IPS-15b (cell line): Measurements from ENCODE around the gene THRB.
"Not testable (repeated sequence)": the region's sequence is repeated elsewhere in the genome, so short reads cannot be mapped to it uniquely, and the experiment has no call there.

Experiments used
- H3K27me3 ChIP-seq: one replicate; pipeline ENCODE4 v1.6.1; 2013; ENCODE audit warnings: low read length; ENCODE audit not compliant: control insufficient read depth, insufficient read depth
- H3K36me3 ChIP-seq: one replicate; pipeline ENCODE4 v1.6.1; 2013; ENCODE audit warnings: low read length; ENCODE audit not compliant: control insufficient read depth, insufficient read depth
- H3K4me1 ChIP-seq: one replicate; pipeline ENCODE4 v1.6.1; 2013; ENCODE audit warnings: mild to moderate bottlenecking, low read length; ENCODE audit not compliant: control insufficient read depth, insufficient read depth
- H3K4me3 ChIP-seq: one replicate; pipeline ENCODE4 v1.5.1; 2013; ENCODE audit warnings: low read depth, low read length
- H3K9ac ChIP-seq: one replicate; pipeline ENCODE4 v1.6.1; 2013; ENCODE audit warnings: low read depth, mild to moderate bottlenecking, low read length
- H3K9me3 ChIP-seq: one replicate; pipeline ENCODE4 v1.6.1; 2013; ENCODE audit warnings: mild to moderate bottlenecking, low read length; ENCODE audit not compliant: control insufficient read depth, insufficient read depth

THRB gene

DNA sequence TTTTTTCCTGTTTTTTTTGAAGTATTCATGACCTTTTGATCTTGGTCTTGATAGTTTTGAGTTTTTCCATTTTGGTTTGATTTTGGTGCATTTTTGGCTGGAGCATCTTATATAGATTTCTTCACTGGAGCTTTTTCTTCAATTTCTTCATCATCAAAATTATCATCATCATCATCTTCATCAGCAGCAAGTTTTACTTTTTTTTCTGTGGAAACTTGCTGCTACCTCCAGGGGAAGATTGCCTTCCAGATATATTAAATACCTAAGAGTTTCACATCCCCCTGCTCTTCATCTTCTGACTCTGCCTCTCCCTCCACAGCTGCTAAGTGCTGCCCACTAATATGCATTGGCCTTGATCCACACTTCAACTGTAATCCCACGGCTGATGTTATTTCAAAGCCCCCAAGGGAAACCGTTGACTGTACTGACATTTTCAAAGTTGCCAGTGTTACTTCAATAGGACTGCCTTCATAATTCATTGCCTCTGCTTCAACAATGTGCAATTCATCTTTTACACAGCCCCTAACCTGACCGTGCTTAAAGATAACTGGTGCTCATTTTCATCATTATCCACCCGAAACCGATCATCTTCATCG, 397.9 kb downstream of the THRB start:
- Histone ChIP-seq H3K36me3 (no peaks in the 10 kb centered on the region), H3K4me1 (no peaks in the 10 kb centered on the region), H3K9me3 (no peaks in the 10 kb centered on the region), H3K27me3 (no peaks in the 10 kb centered on the region), H3K9ac (no peak overlapping the region), H3K4me3 (no peak overlapping the region)

DNA sequence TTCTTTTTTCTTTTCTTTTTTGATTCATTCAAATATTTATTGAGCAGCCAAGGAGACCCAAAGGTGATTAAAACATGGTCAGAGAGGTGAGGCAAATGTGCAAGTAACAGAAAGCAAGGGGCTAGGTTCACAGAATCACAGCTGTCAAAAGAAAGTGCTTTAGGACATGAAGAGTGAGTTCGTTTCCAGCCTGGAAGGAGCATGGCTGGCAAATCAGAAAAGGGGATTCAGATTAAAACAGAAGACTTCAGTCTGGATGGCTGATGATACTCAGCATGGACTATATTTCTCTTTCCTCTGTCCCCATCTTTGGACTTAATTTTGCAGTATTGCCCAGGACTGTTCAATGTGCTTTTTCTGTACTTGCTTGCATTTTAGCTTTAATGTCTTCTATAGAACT, 398.4 kb downstream of the THRB start:
- Histone ChIP-seq H3K4me3 (no peak overlapping the region), H3K9ac (no peak overlapping the region), H3K36me3 (no peaks in the 10 kb centered on the region), H3K4me1 (no peaks in the 10 kb centered on the region), H3K27me3 (no peaks in the 10 kb centered on the region), H3K9me3 (no peaks in the 10 kb centered on the region)

DNA sequence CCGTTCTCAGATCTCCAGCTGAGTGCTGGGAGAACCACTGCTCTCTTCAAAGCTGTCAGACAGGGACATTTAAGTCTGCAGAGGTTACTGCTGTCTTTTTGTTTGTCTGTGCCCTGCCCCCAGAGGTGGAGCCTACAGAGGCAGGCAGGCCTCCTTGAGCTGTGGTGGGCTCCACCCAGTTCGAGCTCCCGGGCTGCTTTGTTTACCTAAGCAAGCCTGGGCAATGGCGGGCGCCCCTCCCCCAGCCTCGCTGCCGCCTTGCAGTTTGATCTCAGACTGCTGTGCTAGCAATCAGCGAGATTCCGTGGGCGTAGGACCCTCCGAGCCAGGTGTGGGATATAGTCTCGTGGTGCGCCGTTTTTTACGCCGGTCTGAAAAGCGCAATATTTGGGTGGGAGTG, 399.8 kb downstream of the THRB start:
- not testable (repeated sequence) for H3K27me3 ChIP-seq, H3K9me3 ChIP-seq, H3K4me3 ChIP-seq, H3K4me1 ChIP-seq, H3K36me3 ChIP-seq, H3K9ac ChIP-seq

DNA sequence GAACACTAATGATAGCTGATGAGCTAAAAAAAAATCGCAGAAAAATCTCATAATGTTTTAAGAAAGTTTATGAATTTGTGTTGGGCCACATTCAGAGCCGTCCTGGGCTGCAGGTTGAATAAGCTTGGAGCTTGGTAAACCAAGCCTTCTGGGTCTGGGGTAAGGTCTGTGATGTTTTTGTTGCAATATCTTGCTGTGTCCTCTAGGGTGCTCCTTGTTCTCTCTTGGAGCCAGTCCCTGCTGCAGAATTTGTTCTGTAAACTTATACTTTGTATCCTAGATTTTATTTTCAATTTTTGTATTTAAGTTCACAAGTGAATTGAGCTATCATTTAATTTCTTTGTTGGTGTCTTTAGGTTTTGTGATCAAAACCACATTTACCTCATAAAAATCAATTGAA, 405.9 kb downstream of the THRB start:
- H3K4me1 ChIP-seq: no peaks in the 10 kb centered on the region
- H3K9ac ChIP-seq: no peak overlapping the region
- no peak overlapping the region for H3K4me3 ChIP-seq
- H3K36me3 ChIP-seq: no peaks in the 10 kb centered on the region
- H3K9me3 ChIP-seq: no peaks in the 10 kb centered on the region
- H3K27me3 ChIP-seq: no peaks in the 10 kb centered on the region

DNA sequence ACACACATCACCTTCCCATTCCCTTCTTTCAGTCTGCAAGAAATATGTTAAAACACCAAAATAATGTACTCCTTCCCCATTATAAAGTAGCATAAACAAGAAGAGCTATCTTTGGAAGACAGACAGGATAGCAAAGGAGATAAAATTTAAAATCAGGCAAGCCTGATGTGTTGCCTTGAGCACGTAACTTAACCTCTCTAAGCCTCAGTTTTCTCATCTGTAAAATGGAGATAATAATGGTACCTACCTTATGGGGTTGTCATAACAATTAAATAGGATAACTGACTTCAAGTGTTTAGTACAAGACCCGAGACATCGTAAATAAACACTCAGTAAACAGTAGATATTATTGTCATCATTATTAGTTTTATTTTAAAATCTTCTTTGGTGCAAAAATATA, 407.2 kb downstream of the THRB start:
- H3K4me3 ChIP-seq: no peak overlapping the region
- no peaks in the 10 kb centered on the region for H3K4me1 ChIP-seq
- no peak overlapping the region for H3K9ac ChIP-seq
- H3K27me3 ChIP-seq: no peaks in the 10 kb centered on the region
- H3K36me3 ChIP-seq: no peaks in the 10 kb centered on the region
- no peaks in the 10 kb centered on the region for H3K9me3 ChIP-seq

DNA sequence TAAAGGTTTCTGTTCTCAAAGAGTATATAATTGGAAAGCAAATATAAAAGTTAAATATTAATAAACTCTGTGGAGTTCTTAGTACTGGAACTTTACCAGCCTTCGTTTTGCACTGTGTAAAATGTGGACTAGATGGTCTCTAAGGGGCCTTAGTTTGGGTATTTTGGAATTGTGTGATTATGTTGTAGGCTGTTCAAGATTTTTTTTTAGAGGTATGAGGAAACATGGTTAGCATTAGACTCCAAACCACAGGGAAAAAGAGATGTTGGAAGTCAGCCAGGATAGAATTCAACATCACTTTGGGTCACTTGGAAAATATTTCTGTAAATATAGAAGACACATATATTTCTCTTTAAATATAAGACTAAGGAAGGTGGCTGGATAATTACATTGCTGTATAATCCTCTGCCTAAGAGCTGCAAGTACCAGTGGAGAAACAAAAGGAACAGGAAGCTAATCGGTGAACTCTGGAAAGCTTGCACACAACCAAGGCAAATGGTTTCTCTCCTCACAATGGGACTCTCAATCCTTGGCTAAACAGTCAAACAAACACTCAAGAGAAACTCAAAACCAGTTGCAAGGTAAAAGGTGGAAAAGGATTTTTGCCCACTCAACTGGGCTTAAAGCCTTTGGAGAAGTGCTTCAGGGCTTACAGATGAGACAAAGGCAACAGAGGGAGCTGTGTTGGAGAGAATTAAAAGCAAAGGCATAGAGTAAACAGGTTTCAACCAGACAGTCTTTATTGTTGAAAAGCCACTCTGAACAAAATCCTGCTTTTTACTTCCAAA, 407.8 kb downstream of the THRB start:
- H3K27me3 ChIP-seq: no peaks in the 10 kb centered on the region
- no peaks in the 10 kb centered on the region for H3K4me1 ChIP-seq
- no peak overlapping the region for H3K9ac ChIP-seq
- H3K9me3 ChIP-seq: no peaks in the 10 kb centered on the region
- no peaks in the 10 kb centered on the region for H3K36me3 ChIP-seq
- no peak overlapping the region for H3K4me3 ChIP-seq

DNA sequence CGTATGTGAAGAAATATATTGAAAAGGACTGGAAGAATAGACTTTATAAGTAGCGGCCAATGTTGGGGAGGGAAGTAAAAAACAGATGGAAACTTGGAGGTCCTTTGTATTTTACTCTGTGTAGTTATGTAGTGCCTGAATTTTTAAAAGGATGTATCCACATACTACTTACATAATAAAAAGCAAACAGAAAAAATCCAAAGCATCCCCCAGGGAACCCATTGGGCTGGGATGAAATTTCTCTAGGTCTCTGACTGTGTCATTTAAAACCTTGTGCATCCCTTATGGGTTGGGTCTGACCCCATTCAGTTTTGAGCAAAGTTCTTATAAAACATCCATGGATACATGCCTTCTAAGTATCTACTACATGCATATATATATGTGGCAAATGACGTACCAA, 408.4 kb downstream of the THRB start:
- Histone ChIP-seq H3K4me1 (no peaks in the 10 kb centered on the region), H3K27me3 (no peaks in the 10 kb centered on the region), H3K36me3 (no peaks in the 10 kb centered on the region), H3K9me3 (no peaks in the 10 kb centered on the region), H3K4me3 (no peak overlapping the region), H3K9ac (no peak overlapping the region)

DNA sequence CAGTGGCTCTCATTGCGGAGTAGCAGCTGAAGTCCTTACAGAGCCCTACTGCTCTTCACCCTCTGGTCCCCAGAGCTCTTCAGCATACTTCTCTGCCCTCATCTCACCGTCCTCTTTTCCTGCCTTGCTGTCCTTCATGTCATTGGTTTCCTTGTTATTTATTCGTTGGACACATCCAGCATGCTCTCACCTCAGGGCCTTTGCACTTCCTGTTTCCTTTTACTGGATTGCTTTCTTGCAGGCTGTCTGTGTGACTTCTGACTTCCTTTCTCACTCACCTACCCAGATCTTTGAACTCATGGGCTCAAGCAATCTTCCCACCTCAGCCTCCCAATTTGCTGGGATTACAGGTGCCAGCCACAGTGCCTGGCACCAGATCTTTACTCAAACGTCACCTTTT, 422.5 kb downstream of the THRB start:
- no peak overlapping the region for H3K4me3 ChIP-seq
- H3K27me3 ChIP-seq: no peaks in the 10 kb centered on the region
- H3K9me3 ChIP-seq: no peaks in the 10 kb centered on the region
- no peak overlapping the region for H3K9ac ChIP-seq
- no peaks in the 10 kb centered on the region for H3K4me1 ChIP-seq
- no peaks in the 10 kb centered on the region for H3K36me3 ChIP-seq

DNA sequence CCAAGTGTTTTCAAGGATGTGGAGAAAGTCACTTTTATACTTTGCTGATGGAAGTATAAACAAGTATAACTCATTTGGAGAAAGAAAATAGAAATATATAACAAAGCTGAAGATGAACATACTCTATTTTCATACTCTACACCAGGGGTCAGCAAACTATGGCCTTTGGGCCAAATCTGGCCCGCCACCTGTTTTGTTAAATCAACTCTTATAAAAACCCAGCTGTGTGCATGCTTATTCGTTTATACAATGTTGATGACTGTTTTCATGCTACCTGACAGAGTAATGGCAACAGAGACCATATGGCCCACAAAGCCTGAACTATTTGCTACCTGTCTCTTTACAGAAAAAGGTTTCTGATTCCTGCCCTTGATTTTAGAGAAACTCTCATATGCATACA, 425.6 kb downstream of the THRB start:
- Histone ChIP-seq H3K4me1 (no peaks in the 10 kb centered on the region), H3K36me3 (no peaks in the 10 kb centered on the region), H3K9me3 (no peaks in the 10 kb centered on the region), H3K4me3 (no peak overlapping the region), H3K27me3 (no peaks in the 10 kb centered on the region), H3K9ac (no peak overlapping the region)

DNA sequence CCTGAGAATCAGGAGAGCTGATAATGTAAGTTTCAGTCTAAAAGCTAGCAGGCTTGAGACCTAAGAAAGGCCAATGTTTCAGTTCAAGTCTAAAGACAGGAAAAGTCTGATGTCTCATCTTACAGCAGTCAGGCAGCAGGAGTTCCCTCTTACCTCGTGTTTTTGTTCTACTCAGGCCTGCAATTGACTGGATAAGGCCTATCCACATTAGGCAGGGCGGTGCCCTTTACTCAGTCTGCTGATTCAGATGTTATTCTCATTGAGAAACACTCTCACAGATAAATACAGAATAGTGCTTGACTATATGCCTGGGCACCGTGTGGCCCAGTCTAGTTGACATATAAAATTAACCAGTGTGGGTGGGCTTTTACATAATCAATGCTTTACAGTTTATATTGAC, 427.2 kb downstream of the THRB start:
- Histone ChIP-seq H3K4me1 (no peaks in the 10 kb centered on the region), H3K9me3 (no peaks in the 10 kb centered on the region), H3K27me3 (no peaks in the 10 kb centered on the region), H3K9ac (no peak overlapping the region), H3K36me3 (no peaks in the 10 kb centered on the region), H3K4me3 (no peak overlapping the region)
